Measurements from ENCODE around the gene TBC1D26.
"Not testable (repeated sequence)": the region's sequence is repeated elsewhere in the genome, so short reads cannot be mapped to it uniquely, and the experiment has no call there.

TBC1D26 gene

GRCh38 chr17:15744074-15744676 is 12.1 kb downstream of the TBC1D26 start:
- DNase-seq = no peak

DNA sequence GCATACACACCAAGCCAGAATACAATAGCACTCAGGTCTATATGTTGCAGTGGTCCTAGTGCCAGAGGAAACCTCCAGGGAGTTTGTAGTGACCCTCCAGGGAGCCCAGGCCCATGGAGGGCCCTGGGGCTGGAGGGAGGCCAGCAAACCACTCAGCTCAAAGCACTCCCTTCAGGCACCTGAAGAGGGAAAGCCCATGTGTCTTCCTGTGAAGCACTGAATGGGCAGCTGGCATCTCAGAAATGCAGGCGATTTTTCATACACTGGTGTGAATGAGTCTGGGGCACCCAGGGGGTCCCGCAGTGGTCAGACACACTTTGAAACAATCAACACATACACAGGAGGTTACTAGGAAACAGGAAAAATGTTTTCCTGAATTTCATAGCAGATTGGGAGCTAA is 12.8 kb downstream of the TBC1D26 start:
- DNase-seq = peak; percentile 65

DNA sequence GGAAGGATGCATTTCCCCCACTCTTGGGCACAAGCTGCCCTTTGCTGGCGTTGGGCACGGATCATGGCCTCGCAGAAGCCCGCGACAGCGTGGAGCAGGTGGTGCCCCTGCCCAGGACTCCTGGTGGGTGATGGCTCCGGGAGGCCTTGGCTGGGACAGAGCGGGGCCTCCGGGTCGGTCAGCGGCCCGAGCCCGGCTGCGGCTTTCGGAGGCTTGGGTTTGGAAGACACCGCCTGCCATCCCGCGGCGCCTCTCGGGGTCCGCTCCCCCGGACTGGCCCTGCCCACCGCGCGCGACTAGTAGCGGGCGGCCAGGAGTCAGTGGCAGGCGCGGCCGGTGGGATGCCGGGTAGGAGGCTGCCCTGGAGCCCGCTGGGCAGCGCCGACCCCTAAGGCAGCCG is 17.3 kb downstream of the TBC1D26 start:
- not testable (repeated sequence) for DNase-seq

DNA sequence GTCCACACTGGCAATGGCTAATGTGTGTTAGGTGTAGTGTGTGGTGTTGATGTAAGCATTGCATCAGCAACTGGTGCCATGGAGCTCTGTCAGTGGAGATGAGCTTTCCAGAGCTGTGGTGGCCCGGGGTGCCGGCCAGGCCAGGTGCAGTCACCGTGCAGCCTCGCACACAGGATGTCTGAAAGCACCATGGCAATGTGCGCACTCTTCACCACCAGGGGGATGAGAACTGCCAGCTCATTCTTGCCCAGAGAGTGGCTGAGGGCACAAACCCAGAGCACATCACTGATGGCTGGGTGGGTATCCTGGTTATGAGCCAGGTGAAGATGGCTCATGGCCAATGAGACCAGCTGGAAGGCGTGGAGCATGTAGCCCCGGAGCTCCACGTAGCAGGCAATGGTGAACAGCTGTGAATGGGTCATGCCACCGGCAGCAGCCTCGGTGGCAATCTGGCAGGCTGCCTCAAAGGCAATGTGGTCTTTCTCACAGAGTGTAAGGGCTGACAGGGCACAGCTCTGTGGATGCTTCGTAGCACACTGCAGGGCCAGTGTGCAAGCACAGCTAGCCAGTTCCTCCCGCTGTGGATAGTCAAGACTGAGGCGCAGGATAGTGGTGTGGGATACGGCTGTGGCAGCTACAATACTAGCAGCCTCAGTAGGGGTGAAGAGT is 36.9 kb downstream of the TBC1D26 start:
- DNase-seq = not testable (repeated sequence)

GRCh38 chr17:15770679-15771078 is 38.6 kb downstream of the TBC1D26 start:
- not testable (repeated sequence) for DNase-seq

DNA sequence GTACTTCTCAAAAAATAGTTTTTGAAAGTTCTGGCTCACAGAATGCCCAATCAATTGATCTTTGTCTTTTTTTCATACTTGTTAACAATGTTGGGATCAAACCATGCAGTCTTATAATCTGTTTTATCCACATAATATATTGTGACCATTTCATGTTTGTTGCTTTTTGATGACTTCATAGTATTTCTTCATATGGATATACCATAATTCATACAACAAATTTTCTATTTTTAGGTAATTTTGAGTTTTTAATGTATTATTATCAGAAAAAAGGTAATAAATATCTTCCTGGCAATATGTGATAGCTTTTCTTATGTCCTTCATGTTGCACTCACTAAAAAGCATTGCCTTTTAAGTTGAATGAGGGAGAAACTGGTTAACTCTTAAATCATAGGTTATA is 44.8 kb downstream of the TBC1D26 start:
- no peak for DNase-seq

- DNase-seq = no peak
Observed at GRCh38 chr17:15777297-15777696, 45.2 kb downstream of the TBC1D26 start.

DNA sequence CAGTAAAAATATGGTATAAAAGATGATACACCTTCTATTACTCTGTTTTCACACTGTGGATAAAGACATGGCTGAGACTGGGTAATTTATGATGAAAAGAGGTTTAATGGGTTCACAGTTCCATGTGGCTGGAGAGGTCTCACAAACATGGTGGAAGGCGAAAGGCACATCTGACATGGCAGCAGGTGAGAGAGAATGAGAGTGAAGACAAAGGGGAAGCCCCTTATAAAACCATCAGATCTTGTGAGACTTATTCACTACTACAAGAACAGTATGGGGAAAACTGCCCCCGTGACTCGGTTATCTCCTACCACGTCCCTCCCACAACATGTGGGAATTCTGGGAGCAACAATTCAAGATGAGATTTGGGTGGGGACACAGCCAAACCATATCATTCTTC is 45.6 kb downstream of the TBC1D26 start:
- no peak for DNase-seq

GRCh38 chr17:15779119-15779518 is 47.0 kb downstream of the TBC1D26 start:
- DNase-seq = no peak

- DNase-seq = no peak
Observed at GRCh38 chr17:15780188-15780587, 48.1 kb downstream of the TBC1D26 start.

DNA sequence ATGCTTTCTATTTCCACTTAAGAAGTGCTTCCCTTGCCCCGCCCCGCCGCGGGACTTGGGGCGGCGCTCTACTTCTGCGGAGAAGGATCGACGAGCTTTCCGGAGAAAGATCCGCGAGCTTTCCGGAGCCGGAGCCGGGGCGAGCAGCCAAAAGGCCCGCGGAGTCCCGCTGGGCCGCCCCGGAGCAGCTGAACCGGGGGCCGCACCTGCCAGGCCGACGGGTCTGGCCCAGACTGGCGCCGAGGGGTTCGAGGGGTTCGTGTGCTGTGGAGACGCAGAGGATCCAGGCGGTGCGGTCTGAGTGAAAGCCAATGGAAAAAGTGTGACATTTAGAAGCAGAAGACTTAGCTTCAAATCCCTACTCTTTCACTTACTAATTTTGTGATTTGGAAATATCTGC is 50.8 kb downstream of the TBC1D26 start:
- DNase-seq = no peak

- DNase-seq = no peak
Observed at GRCh38 chr17:15783461-15783860, 51.4 kb downstream of the TBC1D26 start.

GRCh38 chr17:15784351-15784750 is 52.3 kb downstream of the TBC1D26 start:
- not testable (repeated sequence) for DNase-seq

GRCh38 chr17:15787363-15788075 is 55.4 kb downstream of the TBC1D26 start:
- not testable (repeated sequence) for DNase-seq

DNA sequence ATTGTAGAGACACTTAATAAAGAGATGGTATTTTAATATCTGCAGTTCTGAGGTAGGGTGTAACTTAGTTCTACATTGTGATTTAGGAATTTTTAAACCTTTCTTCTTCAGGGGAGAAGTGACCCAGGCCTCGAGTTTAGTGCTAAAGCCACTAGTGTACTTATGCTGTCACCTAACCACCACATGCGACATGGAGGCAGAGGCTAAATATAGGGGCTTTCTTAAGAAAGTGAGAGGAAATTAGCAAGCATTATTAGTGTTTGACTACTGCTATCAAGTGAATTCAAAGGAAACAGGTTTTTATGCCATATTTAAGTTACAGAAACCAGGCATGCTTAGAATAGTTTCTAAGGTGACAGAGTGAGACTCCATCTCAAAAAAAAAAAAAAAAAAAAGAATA is 56.3 kb downstream of the TBC1D26 start:
- DNase-seq = not testable (repeated sequence)

Data from NCI-H1436 (cell line).